Transverse colon (tissue), 4 donors: ENCODE measurements around the gene NIT1. TPM values are rescaled to one million over a fixed set of nuclear protein-coding genes. Genes with fewer than 3 reads are reported as not detected.

Experiments
- DNase-seq: peaks from one replicate; pipeline ENCODE4 v3.0.0-alpha.2; 2019
- H3K27ac ChIP-seq, 4 donors: fragments of 200-600 bp; sonication (generic); 2 replicates each; pipeline ENCODE4 v1.5.1; 2016 to 2018; ENCODE audit warnings: inconsistent platforms in 4 of 4
- H3K27me3 ChIP-seq: fragments of 200-600 bp; sonication (generic); 2 replicates; pipeline ENCODE4 v1.5.1; 2017; ENCODE audit warnings: inconsistent platforms
- H3K36me3 ChIP-seq, 4 donors: fragments of 200-600 bp; sonication (generic); 2 replicates each; pipeline ENCODE4 v1.5.1; 2017 to 2019; ENCODE audit warnings: inconsistent platforms in 4 of 4
- H3K4me1 ChIP-seq, 4 donors: fragments of 200-600 bp; sonication (generic); 2 replicates each; pipeline ENCODE4 v1.5.1; 2017 to 2020; ENCODE audit warnings: inconsistent platforms in 4 of 4
- H3K4me3 ChIP-seq, 4 donors: fragments of 200-600 bp; sonication (generic); 1 replicate in 1 of 4; 2 replicates in 3 of 4; pipeline versions ENCODE4 v1.5.1 to v1.6.1; 2017 to 2019; ENCODE audit warnings: inconsistent platforms in 4 of 4
- H3K9me3 ChIP-seq, 2 donors: fragments of 200-600 bp; sonication (generic); 2 replicates each; pipeline ENCODE4 v1.5.1; 2017 to 2019; ENCODE audit warnings: inconsistent platforms in 2 of 2
- EP300 ChIP-seq: sonication (generic); formaldehyde crosslinking; IDR thresholded peaks from one replicate; pipeline ENCODE4 v1.6.1; 2017; ENCODE audit warnings: antibody characterized with exemption, low read depth
- POLR2A ChIP-seq: fragments of 450-650 bp; IDR thresholded peaks from one replicate; pipeline ENCODE4 v1.6.1; 2016; ENCODE audit warnings: antibody characterized with exemption, mild to moderate bottlenecking, moderate library complexity
- POLR2AphosphoS5 ChIP-seq, 3 donors: sonication (generic); formaldehyde crosslinking; IDR thresholded peaks; one replicate each; pipeline ENCODE4 v1.6.1; 2016; ENCODE audit warnings: antibody characterized with exemption in 3 of 3
- WGBS, 2 donors: methylation state at CpG; one replicate each; pipeline ENCODE4 v1.1.5; 2018; ENCODE audit warnings: low coverage in 1 of 2; 5-methylcytosine and 5-hydroxymethylcytosine counted together
- in situ Hi-C, 4 donors: fragments of 200-750 bp; cut with MboI; loops; one replicate each; pipeline versions ENCODE4 v1.15.0 to v1.15.1; 2017; ENCODE audit warnings: low sequenced_read_pairs in 3 of 4, low pct_ligation_motif_present in 1 of 4, low pct_unique_long_range_greater_than_20kb in 1 of 4
- intact Hi-C: fragments of 100-400 bp; cut with DNase I; formaldehyde crosslinking; loops from one replicate; pipeline ENCODE4 v1.15.1; 2023; ENCODE audit warnings: low total_unique reads
- total RNA-seq, 4 donors: library from RNA; depleted of rRNA; stranded (reverse); fragments of >200 nt; gene quantifications; one replicate each; pipeline ENCODE4 v1.1.0, GENCODE V29; 2016
- TF ChIP-seq, protein P1 (sequence below), 5 experiments: fragments of 200-600 bp in 3 of 5; fragments of 450-650 bp in 2 of 5; sonication (generic) in 3 of 5; IDR thresholded peaks; 1 replicate in 2 of 5; 2 replicates in 3 of 5; pipeline ENCODE4 v1.5.1; 2016 to 2017; ENCODE audit warnings: antibody characterized with exemption in 5 of 5, inconsistent platforms in 3 of 5, mild to moderate bottlenecking in 2 of 5, moderate library complexity in 1 of 5

Gene NIT1
- total RNA-seq, 4 donors from 2014 or later: 45.6 to 83.0 (median 75.4) TPM

GRCh38 chr1:161137881-161138280 lies 20.0 kb downstream of the NIT1 start:
- intact Hi-C loops (no loop called here), in situ Hi-C loops (no loop called here)
- no peak overlapping the region for H3K27ac ChIP-seq

DNA sequence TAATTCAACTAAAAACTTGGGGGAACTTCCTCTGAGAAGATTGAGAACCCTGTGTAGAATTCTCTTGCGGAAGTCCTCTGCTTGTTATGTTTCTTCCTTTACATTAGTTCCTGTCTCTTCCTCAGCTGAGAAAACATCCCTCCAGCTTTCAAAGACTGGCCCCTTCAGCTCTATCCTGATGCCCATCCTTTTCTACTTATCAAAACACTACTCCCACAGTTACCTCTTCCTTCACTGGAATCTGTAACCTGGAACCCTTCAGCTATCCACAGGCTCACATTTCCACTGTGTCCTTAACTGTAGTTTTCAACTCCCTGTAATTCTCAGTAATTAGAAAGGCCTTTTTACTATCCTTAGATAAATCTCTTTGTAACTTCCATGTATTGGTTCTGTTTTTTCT lies 20.5 kb downstream of the NIT1 start:
- H3K27ac ChIP-seq: peak overlapping the region in 1 of 4 donors; percentile 26
- TF ChIP-seq POLR2AphosphoS5 (IDR thresholded peaks at IDR 0.05) (no peak), EP300 (no peak), POLR2A (no peak)
- TF ChIP-seq, protein P1, sequence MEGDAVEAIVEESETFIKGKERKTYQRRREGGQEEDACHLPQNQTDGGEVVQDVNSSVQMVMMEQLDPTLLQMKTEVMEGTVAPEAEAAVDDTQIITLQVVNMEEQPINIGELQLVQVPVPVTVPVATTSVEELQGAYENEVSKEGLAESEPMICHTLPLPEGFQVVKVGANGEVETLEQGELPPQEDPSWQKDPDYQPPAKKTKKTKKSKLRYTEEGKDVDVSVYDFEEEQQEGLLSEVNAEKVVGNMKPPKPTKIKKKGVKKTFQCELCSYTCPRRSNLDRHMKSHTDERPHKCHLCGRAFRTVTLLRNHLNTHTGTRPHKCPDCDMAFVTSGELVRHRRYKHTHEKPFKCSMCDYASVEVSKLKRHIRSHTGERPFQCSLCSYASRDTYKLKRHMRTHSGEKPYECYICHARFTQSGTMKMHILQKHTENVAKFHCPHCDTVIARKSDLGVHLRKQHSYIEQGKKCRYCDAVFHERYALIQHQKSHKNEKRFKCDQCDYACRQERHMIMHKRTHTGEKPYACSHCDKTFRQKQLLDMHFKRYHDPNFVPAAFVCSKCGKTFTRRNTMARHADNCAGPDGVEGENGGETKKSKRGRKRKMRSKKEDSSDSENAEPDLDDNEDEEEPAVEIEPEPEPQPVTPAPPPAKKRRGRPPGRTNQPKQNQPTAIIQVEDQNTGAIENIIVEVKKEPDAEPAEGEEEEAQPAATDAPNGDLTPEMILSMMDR (IDR thresholded peaks at IDR 0.05): no peak
- no peaks in the 10 kb centered on the region for H3K9me3 ChIP-seq
- no peaks in the 10 kb centered on the region for H3K36me3 ChIP-seq
- 78 to 86% methylated on average over 1 of the region's 1 CpG for WGBS, 2 donors
- in situ Hi-C loops: no loop called here
- peaks cover 10 to 18% (median 16%) of the 10 kb centered on the region in 4 donors for H3K4me1 ChIP-seq
- intact Hi-C loops: no loop called here
- no peaks in the 10 kb centered on the region for H3K27me3 ChIP-seq
- no peak for DNase-seq
- no peak overlapping the region for H3K4me3 ChIP-seq

More at GRCh38 chr1:161137881-161138280, 20.0 kb downstream of the NIT1 start:
- H3K36me3 ChIP-seq: no peaks in the 10 kb centered on the region
- no peaks in the 10 kb centered on the region for H3K27me3 ChIP-seq
- TF ChIP-seq POLR2AphosphoS5 (IDR thresholded peaks at IDR 0.05): no peak
- TF ChIP-seq POLR2A: no peak
- TF ChIP-seq, protein P1 (IDR thresholded peaks at IDR 0.05): no peak
- no peak for TF ChIP-seq EP300
- 76 to 81% methylated on average over 3 of the region's 3 CpGs for WGBS, 2 donors
- no peak for DNase-seq
- H3K9me3 ChIP-seq: no peaks in the 10 kb centered on the region
- H3K4me3 ChIP-seq: no peak overlapping the region
- H3K4me1 ChIP-seq: peaks cover 11 to 18% (median 16%) of the 10 kb centered on the region in 4 donors

DNA sequence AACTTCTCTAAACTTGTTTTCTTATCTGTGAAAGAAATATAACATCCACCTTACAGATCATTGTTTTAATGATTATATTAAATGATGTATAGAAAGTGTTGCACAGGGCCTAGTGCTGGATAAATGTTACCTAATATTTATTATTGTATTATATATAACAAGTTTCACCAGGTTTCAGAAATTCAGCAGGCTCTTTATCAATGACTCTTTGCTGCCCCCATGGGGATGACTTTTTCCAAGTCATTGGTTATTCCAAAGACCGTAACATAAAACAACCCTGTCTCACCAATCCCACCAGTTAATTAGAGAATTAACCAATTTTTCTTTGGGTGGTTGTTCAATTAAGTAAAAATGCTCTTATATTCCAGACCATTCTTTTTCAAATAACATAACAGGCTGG lies 21.9 kb downstream of the NIT1 start:
- H3K27ac ChIP-seq: no peak overlapping the region
- intact Hi-C loops: no loop called here
- H3K4me1 ChIP-seq: peaks cover 0 to 4% (median 2%) of the 10 kb centered on the region in 4 donors
- no peaks in the 10 kb centered on the region for H3K9me3 ChIP-seq
- 49 to 56% methylated on average over 1 of the region's 1 CpG for WGBS, 2 donors
- TF ChIP-seq, protein P1 (IDR thresholded peaks at IDR 0.05): peak; percentile 30 to 42 (median 38)
- TF ChIP-seq EP300: no peak
- no peak for DNase-seq
- no peak overlapping the region for H3K4me3 ChIP-seq
- no peaks in the 10 kb centered on the region for H3K27me3 ChIP-seq
- H3K36me3 ChIP-seq: no peaks in the 10 kb centered on the region
- in situ Hi-C loops: no loop called here

- in situ Hi-C loops: no loop called here
- TF ChIP-seq, protein P1 (IDR thresholded peaks at IDR 0.05): no peak
- TF ChIP-seq POLR2AphosphoS5 (IDR thresholded peaks at IDR 0.05) (no peak), EP300 (no peak), POLR2A (no peak)
- H3K36me3 ChIP-seq: no peaks in the 10 kb centered on the region
- no peak overlapping the region for H3K27ac ChIP-seq
- no peak for DNase-seq
- 95 to 96% methylated on average over 5 to 29 of the region's 29 CpGs for WGBS, 2 donors
- H3K9me3 ChIP-seq: no peaks in the 10 kb centered on the region
- H3K4me1 ChIP-seq: peaks cover 0 to 3% (median 0%) of the 10 kb centered on the region in 4 donors
- H3K4me3 ChIP-seq: no peak overlapping the region
- intact Hi-C loops: no loop called here
- H3K27me3 ChIP-seq: no peaks in the 10 kb centered on the region
Observed at GRCh38 chr1:161140755-161141400, 23.0 kb downstream of the NIT1 start.
